ENCODE results near the gene SPACA7.

The SPACA7 gene

DNA sequence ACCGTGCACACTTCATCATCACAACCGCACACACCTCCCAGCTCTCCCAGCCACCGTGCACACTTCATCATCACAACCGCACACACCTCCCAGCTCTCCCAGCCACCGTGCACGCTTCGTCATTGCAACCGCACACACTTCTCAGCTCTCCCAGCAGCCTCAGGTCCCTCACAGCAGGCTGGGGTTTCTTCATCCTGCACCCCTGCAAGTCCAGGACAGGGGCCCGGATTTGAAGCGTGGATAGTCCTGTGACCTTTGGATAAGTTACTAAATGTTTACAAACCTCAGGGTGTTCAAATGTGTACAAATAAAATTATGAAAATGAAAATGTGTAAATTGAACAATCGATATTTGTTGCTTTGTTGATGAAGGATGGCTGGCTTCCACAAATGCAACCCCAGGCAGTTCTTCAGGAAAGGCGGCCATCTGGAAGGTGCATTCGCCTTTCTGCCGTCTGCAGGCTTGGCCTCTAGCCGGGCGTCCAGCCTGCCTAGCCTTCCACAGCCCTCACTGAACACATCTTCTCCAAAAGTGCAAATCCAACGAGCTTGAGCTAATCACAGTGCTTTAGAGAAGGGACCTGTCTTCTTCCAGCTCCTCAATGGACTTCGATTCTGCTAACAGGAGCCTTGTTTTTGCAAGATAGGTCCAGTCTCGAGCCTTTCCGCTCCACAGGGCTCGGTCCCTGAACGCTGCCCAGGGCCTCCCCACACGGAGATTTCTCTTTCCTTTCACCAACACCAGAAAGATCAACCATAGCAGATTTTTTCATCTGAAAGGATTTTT lies 74.2 kb downstream of the SPACA7 start:
- no peak overlapping the region for H3K27ac ChIP-seq (replicated peaks)
- no peak overlapping the region for H3K4me3 ChIP-seq (replicated peaks; ENCODE audit: insufficient read depth, low read length)
- peaks cover 8% of the 10 kb centered on the region for H3K27me3 ChIP-seq (ENCODE audit: insufficient read depth, poor library complexity, severe bottlenecking)
- TF ChIP-seq SPI1 (IDR thresholded peaks at IDR 0.05; ENCODE audit: borderline replicate concordance, low read depth) (no peak), POLR2AphosphoS5 (IDR thresholded peaks at IDR 0.05; ENCODE audit: low read depth) (no peak), REST (IDR thresholded peaks at IDR 0.05; ENCODE audit: insufficient replicate concordance, low read depth) (no peak), GABPA (IDR thresholded peaks at IDR 0.05; ENCODE audit: low read depth) (no peak), CTCF (IDR thresholded peaks at IDR 0.05; ENCODE audit: insufficient read depth, low read length) (no peak)
- DNase-seq (ENCODE audit: low read depth in 1 of 2, low spot score in 1 of 2) = no peak

DNA sequence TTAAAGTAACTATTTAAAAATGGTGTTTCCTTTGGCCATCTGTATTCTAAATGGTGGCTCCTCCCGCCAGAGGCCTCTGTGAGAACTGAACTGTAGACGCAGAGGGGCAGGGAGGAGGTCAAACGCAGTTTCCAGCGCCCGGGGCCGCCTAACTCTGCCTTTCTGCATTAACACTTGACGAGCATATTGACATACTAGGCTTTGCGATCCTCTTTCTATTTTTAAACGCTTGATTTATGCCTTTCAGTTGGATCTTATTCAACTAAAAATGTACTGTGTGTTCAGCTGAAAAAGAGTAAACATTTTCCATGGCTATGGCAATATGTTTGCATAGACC lies 74.7 kb downstream of the SPACA7 start:
- Histone ChIP-seq H3K27me3 (ENCODE audit: insufficient read depth, poor library complexity, severe bottlenecking) (peaks cover 8% of the 10 kb centered on the region), H3K27ac (replicated peaks) (no peak overlapping the region), H3K4me3 (replicated peaks; ENCODE audit: insufficient read depth, low read length) (no peak overlapping the region)
- TF ChIP-seq CTCF (IDR thresholded peaks at IDR 0.05; ENCODE audit: insufficient read depth, low read length) (no peak), POLR2AphosphoS5 (IDR thresholded peaks at IDR 0.05; ENCODE audit: low read depth) (no peak), GABPA (IDR thresholded peaks at IDR 0.05; ENCODE audit: low read depth) (no peak), REST (IDR thresholded peaks at IDR 0.05; ENCODE audit: insufficient replicate concordance, low read depth) (no peak), SPI1 (IDR thresholded peaks at IDR 0.05; ENCODE audit: borderline replicate concordance, low read depth) (no peak)
- no peak for DNase-seq (ENCODE audit: low read depth in 1 of 2, low spot score in 1 of 2)

DNA sequence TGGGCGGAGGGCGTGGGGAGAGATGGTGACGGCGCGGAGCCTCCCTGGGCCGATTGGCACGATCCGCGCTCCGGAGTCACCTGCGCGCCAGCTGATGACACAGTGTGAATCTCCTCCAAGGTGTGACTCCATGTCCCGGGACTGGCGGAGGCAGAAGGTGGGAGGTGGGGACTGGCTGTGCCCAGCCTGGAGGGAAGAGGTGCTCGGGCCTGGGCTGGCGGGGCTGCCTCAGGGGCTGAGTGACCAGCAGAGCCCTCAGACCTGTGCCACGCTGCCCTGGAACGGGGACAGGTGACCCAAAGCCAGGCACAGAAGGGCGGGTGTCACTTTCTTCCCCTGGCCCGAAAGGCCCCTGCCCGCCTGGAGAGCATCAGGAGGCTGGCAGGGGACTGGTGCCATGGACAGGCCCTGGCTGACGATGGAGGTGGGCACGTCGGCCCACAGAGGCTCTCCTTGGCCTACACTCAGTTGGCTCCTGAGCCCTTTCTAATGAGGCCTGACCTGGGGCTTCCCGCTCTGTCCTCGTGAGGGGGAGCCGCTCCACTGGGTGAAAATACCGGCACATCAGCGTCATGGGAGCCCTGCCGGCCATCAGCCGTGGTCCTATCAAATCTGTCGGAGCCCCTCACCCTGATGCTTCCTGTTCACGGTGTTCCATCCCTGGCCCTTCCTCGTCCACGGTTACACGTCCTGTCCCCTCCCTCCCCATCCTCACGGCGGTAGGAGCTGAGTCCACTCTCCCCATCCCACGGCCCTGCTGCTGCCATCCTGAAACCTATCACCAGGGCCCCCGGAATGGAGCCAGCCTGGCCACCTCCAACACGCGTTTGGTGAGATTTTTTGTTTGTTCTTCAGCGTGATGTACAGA lies 75.6 kb downstream of the SPACA7 start:
- Histone ChIP-seq H3K27ac (replicated peaks) (no peak overlapping the region), H3K27me3 (ENCODE audit: insufficient read depth, poor library complexity, severe bottlenecking) (peaks cover 10% of the 10 kb centered on the region), H3K4me3 (replicated peaks; ENCODE audit: insufficient read depth, low read length) (no peak overlapping the region)
- no peak for DNase-seq (ENCODE audit: low read depth in 1 of 2, low spot score in 1 of 2)
- TF ChIP-seq REST (IDR thresholded peaks at IDR 0.05; ENCODE audit: insufficient replicate concordance, low read depth) = no peak
- TF ChIP-seq POLR2AphosphoS5 (IDR thresholded peaks at IDR 0.05; ENCODE audit: low read depth) = no peak
- TF ChIP-seq GABPA (IDR thresholded peaks at IDR 0.05; ENCODE audit: low read depth) = no peak
- no peak for TF ChIP-seq CTCF (IDR thresholded peaks at IDR 0.05; ENCODE audit: insufficient read depth, low read length)
- TF ChIP-seq SPI1 (IDR thresholded peaks at IDR 0.05; ENCODE audit: borderline replicate concordance, low read depth) = no peak

Measured in HL-60 (cell line).